ENCODE results near the gene SNX10. TPM values are rescaled to one million over a fixed set of nuclear protein-coding genes. Genes with fewer than 3 reads are reported as not detected.

The SNX10 gene
- total RNA-seq, 1 experiment from 2014 or later: 8.8 TPM

- TF ChIP-seq, protein P1, sequence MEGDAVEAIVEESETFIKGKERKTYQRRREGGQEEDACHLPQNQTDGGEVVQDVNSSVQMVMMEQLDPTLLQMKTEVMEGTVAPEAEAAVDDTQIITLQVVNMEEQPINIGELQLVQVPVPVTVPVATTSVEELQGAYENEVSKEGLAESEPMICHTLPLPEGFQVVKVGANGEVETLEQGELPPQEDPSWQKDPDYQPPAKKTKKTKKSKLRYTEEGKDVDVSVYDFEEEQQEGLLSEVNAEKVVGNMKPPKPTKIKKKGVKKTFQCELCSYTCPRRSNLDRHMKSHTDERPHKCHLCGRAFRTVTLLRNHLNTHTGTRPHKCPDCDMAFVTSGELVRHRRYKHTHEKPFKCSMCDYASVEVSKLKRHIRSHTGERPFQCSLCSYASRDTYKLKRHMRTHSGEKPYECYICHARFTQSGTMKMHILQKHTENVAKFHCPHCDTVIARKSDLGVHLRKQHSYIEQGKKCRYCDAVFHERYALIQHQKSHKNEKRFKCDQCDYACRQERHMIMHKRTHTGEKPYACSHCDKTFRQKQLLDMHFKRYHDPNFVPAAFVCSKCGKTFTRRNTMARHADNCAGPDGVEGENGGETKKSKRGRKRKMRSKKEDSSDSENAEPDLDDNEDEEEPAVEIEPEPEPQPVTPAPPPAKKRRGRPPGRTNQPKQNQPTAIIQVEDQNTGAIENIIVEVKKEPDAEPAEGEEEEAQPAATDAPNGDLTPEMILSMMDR (IDR thresholded peaks at IDR 0.05; ENCODE audit: insufficient read depth in 1 of 2, low read depth in 1 of 2, low read length in 1 of 2, severe bottlenecking in 1 of 2, unreplicated experiment in 1 of 2): no peak
- ChIA-PET CTCF (no interaction called here), POLR2A (no interaction called here)
- Mint-ChIP-seq H3K9me3 (ENCODE audit: unreplicated experiment) (no peaks in the 10 kb centered on the region), H3K27me3 (ENCODE audit: insufficient read depth, unreplicated experiment) (no peaks in the 10 kb centered on the region), H3K27ac (ENCODE audit: unreplicated experiment) (no peak overlapping the region), H3K4me1 (ENCODE audit: low read depth, unreplicated experiment) (no peaks in the 10 kb centered on the region), H3K36me3 (ENCODE audit: insufficient read depth, unreplicated experiment) (no peaks in the 10 kb centered on the region), H3K4me3 (ENCODE audit: unreplicated experiment) (no peak overlapping the region)
- Histone ChIP-seq H3K4me1 (no peaks in the 10 kb centered on the region), H3K27me3 (replicated peaks; ENCODE audit: control insufficient read depth, insufficient read depth, low read length) (no peaks in the 10 kb centered on the region), H3K9me3 (no peaks in the 10 kb centered on the region), H3K36me3 (ENCODE audit: control insufficient read depth, insufficient read depth, low read length) (no peaks in the 10 kb centered on the region), H3K4me3 (ENCODE audit: low read depth, low read length) (no peak overlapping the region)
- intact Hi-C loops (cut with micrococcal nuclease; ENCODE audit: unreplicated experiment): no loop called here
- BruUV-seq (replicated peaks): no TSS peak
- DNase-seq: no peak
Observed at GRCh38 chr7:26345202-26345601, 53.5 kb downstream of the SNX10 start.

- intact Hi-C loops (cut with micrococcal nuclease; ENCODE audit: unreplicated experiment): no loop called here
- ChIA-PET POLR2A (no interaction called here), CTCF (no interaction called here)
- no peaks in the 10 kb centered on the region for H3K9me3 Mint-ChIP-seq (ENCODE audit: unreplicated experiment)
- no peak overlapping the region for H3K4me3 Mint-ChIP-seq (ENCODE audit: unreplicated experiment)
- H3K27me3 Mint-ChIP-seq (ENCODE audit: insufficient read depth, unreplicated experiment): no peaks in the 10 kb centered on the region
- H3K27me3 ChIP-seq (replicated peaks; ENCODE audit: control insufficient read depth, insufficient read depth, low read length): no peaks in the 10 kb centered on the region
- no peaks in the 10 kb centered on the region for H3K4me1 Mint-ChIP-seq (ENCODE audit: low read depth, unreplicated experiment)
- no peaks in the 10 kb centered on the region for H3K9me3 ChIP-seq
- no peaks in the 10 kb centered on the region for H3K36me3 ChIP-seq (ENCODE audit: control insufficient read depth, insufficient read depth, low read length)
- DNase-seq: no peak
- no peak overlapping the region for H3K27ac Mint-ChIP-seq (ENCODE audit: unreplicated experiment)
- no peak overlapping the region for H3K4me3 ChIP-seq (ENCODE audit: low read depth, low read length)
- BruUV-seq (replicated peaks): no TSS peak
- TF ChIP-seq, protein P1 (IDR thresholded peaks at IDR 0.05; ENCODE audit: insufficient read depth in 1 of 2, low read depth in 1 of 2, low read length in 1 of 2, severe bottlenecking in 1 of 2, unreplicated experiment in 1 of 2): no peak
- no peaks in the 10 kb centered on the region for H3K36me3 Mint-ChIP-seq (ENCODE audit: insufficient read depth, unreplicated experiment)
- no peaks in the 10 kb centered on the region for H3K4me1 ChIP-seq
Observed at GRCh38 chr7:26345837-26346236, 54.2 kb downstream of the SNX10 start.

GRCh38 chr7:26346611-26347203 is 55.0 kb downstream of the SNX10 start:
- no peaks in the 10 kb centered on the region for H3K27me3 Mint-ChIP-seq (ENCODE audit: insufficient read depth, unreplicated experiment)
- no peak overlapping the region for H3K4me3 Mint-ChIP-seq (ENCODE audit: unreplicated experiment)
- no peaks in the 10 kb centered on the region for H3K36me3 Mint-ChIP-seq (ENCODE audit: insufficient read depth, unreplicated experiment)
- Histone ChIP-seq H3K4me3 (ENCODE audit: low read depth, low read length) (no peak overlapping the region), H3K4me1 (no peaks in the 10 kb centered on the region), H3K9me3 (no peaks in the 10 kb centered on the region), H3K27me3 (replicated peaks; ENCODE audit: control insufficient read depth, insufficient read depth, low read length) (no peaks in the 10 kb centered on the region), H3K36me3 (ENCODE audit: control insufficient read depth, insufficient read depth, low read length) (no peaks in the 10 kb centered on the region)
- no TSS peak for BruUV-seq (replicated peaks)
- TF ChIP-seq, protein P1 (IDR thresholded peaks at IDR 0.05; ENCODE audit: insufficient read depth in 1 of 2, low read depth in 1 of 2, low read length in 1 of 2, severe bottlenecking in 1 of 2, unreplicated experiment in 1 of 2): no peak
- no peaks in the 10 kb centered on the region for H3K9me3 Mint-ChIP-seq (ENCODE audit: unreplicated experiment)
- intact Hi-C loops (cut with micrococcal nuclease; ENCODE audit: unreplicated experiment): no loop called here
- CTCF ChIA-PET: no interaction called here
- no peaks in the 10 kb centered on the region for H3K4me1 Mint-ChIP-seq (ENCODE audit: low read depth, unreplicated experiment)
- DNase-seq: no peak
- POLR2A ChIA-PET: no interaction called here
- H3K27ac Mint-ChIP-seq (ENCODE audit: unreplicated experiment): no peak overlapping the region

Measured in Caco-2 (cell line).